IMR-90 (cell line): ENCODE data around the gene PLA2G4D. TPM values are rescaled to one million over a fixed set of nuclear protein-coding genes. Genes with fewer than 3 reads are reported as not detected.

Experiments used
- ATAC-seq: fragments of 200-7000 bp; cut with Tn5 transposase; 2 replicates; pipeline ENCODE4 v1.9.1; 2020; ENCODE audit warnings: low read depth, mild to moderate bottlenecking, moderate library complexity
- BruUV-seq: library from RNA; stranded (reverse); fragments of 400-500 nt; replicated peaks from 2 replicates; lab custom pipeline; 2021; lab: Mats Ljungman, UMichigan
- CTCF ChIA-PET: fragments of 300-600 bp; formaldehyde crosslinking; extraction: SDS; loops from one replicate; lab custom pipeline; 2021; ENCODE audit warnings: antibody characterized with exemption; lab: Yijun Ruan, JAX
- POLR2A ChIA-PET: fragments of 300-600 bp; sonication (Branson Sonifier 250); formaldehyde crosslinking; loops from one replicate; lab custom pipeline; 2022; ENCODE audit warnings: antibody characterized with exemption; ENCODE audit not compliant: unreplicated experiment; lab: Charles Lee
- DNase-seq: peaks from one replicate; pipeline ENCODE4 v3.0.0; 2013
- H2AFZ ChIP-seq: replicated peaks from 2 replicates; pipeline ENCODE3; 2013; ENCODE audit warnings: low read length, mild to moderate bottlenecking; ENCODE audit not compliant: poor library complexity
- H2AK5ac ChIP-seq: 2 replicates; pipeline ENCODE4 v1.6.1; 2013; ENCODE audit warnings: low read depth, low read length, inconsistent platforms
- H2AK9ac ChIP-seq: replicated peaks from 2 replicates; pipeline ENCODE3; 2013; ENCODE audit warnings: mild to moderate bottlenecking, low read depth, low read length, moderate library complexity; ENCODE audit not compliant: poor library complexity
- H2BK120ac ChIP-seq: 2 replicates; pipeline ENCODE4 v1.6.1; 2013; ENCODE audit warnings: low read depth, low read length, inconsistent platforms
- H2BK15ac ChIP-seq: 3 replicates; pipeline ENCODE4 v1.6.1; 2013; ENCODE audit warnings: low read depth, low read length, inconsistent platforms
- H2BK20ac ChIP-seq: 2 replicates; pipeline ENCODE4 v1.6.1; 2013; ENCODE audit warnings: low read depth, mild to moderate bottlenecking, inconsistent platforms, low read length, moderate library complexity
- H2BK5ac ChIP-seq: 2 replicates; pipeline ENCODE4 v1.6.1; 2013; ENCODE audit warnings: mild to moderate bottlenecking, low read depth, low read length, inconsistent platforms; ENCODE audit not compliant: poor library complexity, severe bottlenecking
- H3K14ac ChIP-seq: replicated peaks from 2 replicates; pipeline ENCODE4 v1.6.1; 2013; ENCODE audit warnings: low read depth, low read length, inconsistent platforms
- H3K18ac ChIP-seq: 2 replicates; pipeline ENCODE4 v1.6.1; 2013; ENCODE audit warnings: low read depth, low read length, control low read depth
- H3K23ac ChIP-seq: 2 replicates; pipeline ENCODE4 v1.6.1; 2013; ENCODE audit warnings: low read depth, low read length, inconsistent platforms
- H3K27ac ChIP-seq: 2 replicates; pipeline ENCODE4 v1.5.1; 2013; ENCODE audit warnings: mild to moderate bottlenecking, control low read depth, low read length; ENCODE audit not compliant: insufficient read depth
- H3K27me3 ChIP-seq: 2 replicates; pipeline ENCODE4 v1.6.1; 2013; ENCODE audit warnings: low read length; ENCODE audit not compliant: control insufficient read depth, insufficient read depth
- H3K36me3 ChIP-seq: 2 replicates; pipeline ENCODE4 v1.6.1; 2013; ENCODE audit warnings: low read length, mixed read lengths; ENCODE audit not compliant: control insufficient read depth, insufficient read depth
- H3K4ac ChIP-seq: 2 replicates; pipeline ENCODE4 v1.6.1; 2013; ENCODE audit warnings: low read depth, low read length, inconsistent platforms
- H3K4me1 ChIP-seq: 2 replicates; pipeline ENCODE4 v1.6.1; 2013; ENCODE audit warnings: low read length, mixed read lengths; ENCODE audit not compliant: control insufficient read depth, insufficient read depth
- H3K4me2 ChIP-seq: 2 replicates; pipeline ENCODE4 v1.6.1; 2013; ENCODE audit warnings: low read depth, mild to moderate bottlenecking, control low read depth, low read length, moderate library complexity
- H3K4me3 ChIP-seq: 2 replicates; pipeline ENCODE4 v1.5.1; 2013; ENCODE audit warnings: low read depth, mild to moderate bottlenecking, control low read depth, low read length, moderate library complexity; ENCODE audit not compliant: insufficient read depth
- H3K56ac ChIP-seq: 2 replicates; pipeline ENCODE4 v1.6.1; 2013; ENCODE audit warnings: low read length, inconsistent platforms; ENCODE audit not compliant: insufficient read depth; ENCODE audit errors: extremely low read depth
- H3K79me1 ChIP-seq, 2 experiments: 2 replicates each; pipeline ENCODE4 v1.6.1; 2013; ENCODE audit warnings: low read length in 2 of 2, inconsistent platforms in 1 of 2, low read depth in 1 of 2
- H3K9ac ChIP-seq: 2 replicates; pipeline ENCODE4 v1.6.1; 2013; ENCODE audit warnings: low read depth, low read length, control low read depth
- H3K9me1 ChIP-seq: 2 replicates; pipeline ENCODE4 v1.6.1; 2013; ENCODE audit warnings: low read length, inconsistent platforms; ENCODE audit not compliant: insufficient read depth
- H3K9me3 ChIP-seq: 2 replicates; pipeline ENCODE4 v1.6.1; 2013; ENCODE audit warnings: low read length; ENCODE audit not compliant: control insufficient read depth, insufficient read depth
- H4K20me1 ChIP-seq: 2 replicates; pipeline ENCODE4 v1.6.1; 2013; ENCODE audit warnings: low read length, inconsistent platforms; ENCODE audit not compliant: insufficient read depth
- H4K5ac ChIP-seq: 2 replicates; pipeline ENCODE4 v1.6.1; 2013; ENCODE audit warnings: mild to moderate bottlenecking, low read depth, low read length, control low read depth
- H4K8ac ChIP-seq, 2 experiments: 2 replicates each; pipeline ENCODE4 v1.6.1; 2013; ENCODE audit warnings: low read depth in 2 of 2, low read length in 2 of 2, control low read depth in 1 of 2, inconsistent platforms in 1 of 2
- H4K91ac ChIP-seq: 2 replicates; pipeline ENCODE4 v1.6.1; 2013; ENCODE audit warnings: low read depth, low read length, inconsistent platforms; ENCODE audit not compliant: insufficient read depth
- BHLHE40 ChIP-seq: fragments of 150-350 bp; IDR thresholded peaks from 2 replicates; pipeline ENCODE4 v1.6.1; 2016; ENCODE audit warnings: mild to moderate bottlenecking, low read depth, low read length
- CEBPB ChIP-seq: IDR thresholded peaks from 2 replicates; pipeline ENCODE4 v1.6.1; 2012; ENCODE audit warnings: low read depth, low read length, improper control_type of control experiment
- CHD1 ChIP-seq: IDR thresholded peaks from 2 replicates; pipeline ENCODE4 v1.6.1; 2012; ENCODE audit warnings: low read depth, low read length, improper control_type of control experiment
- FOS ChIP-seq: fragments of 150-350 bp; IDR thresholded peaks from 2 replicates; pipeline ENCODE4 v1.6.1; 2016; ENCODE audit warnings: low read depth, low read length
- MAFK ChIP-seq: IDR thresholded peaks from 2 replicates; pipeline ENCODE4 v1.6.1; 2012; ENCODE audit warnings: low read depth, low read length, improper control_type of control experiment
- MAZ ChIP-seq: IDR thresholded peaks from 2 replicates; pipeline ENCODE4 v1.6.1; 2012; ENCODE audit warnings: low read depth, mild to moderate bottlenecking, low read length, improper control_type of control experiment, moderate library complexity, borderline replicate concordance
- MXI1 ChIP-seq: IDR thresholded peaks from 2 replicates; pipeline ENCODE4 v1.6.1; 2012; ENCODE audit warnings: low read depth, mild to moderate bottlenecking, low read length, moderate library complexity, borderline replicate concordance
- NFE2L2 ChIP-seq: fragments of 150-350 bp; IDR thresholded peaks from 2 replicates; pipeline ENCODE4 v1.6.1; 2016; ENCODE audit warnings: low read depth, mild to moderate bottlenecking, low read length
- POLR2A ChIP-seq: IDR thresholded peaks from 2 replicates; pipeline ENCODE4 v1.6.1; 2012; ENCODE audit warnings: mild to moderate bottlenecking, low read depth, low read length
- RAD21 ChIP-seq: IDR thresholded peaks from 2 replicates; pipeline ENCODE4 v1.6.1; 2012; ENCODE audit warnings: low read length, improper control_type of control experiment
- RCOR1 ChIP-seq: IDR thresholded peaks from 2 replicates; pipeline ENCODE4 v1.6.1; 2012; ENCODE audit warnings: mild to moderate bottlenecking, low read length, improper control_type of control experiment; ENCODE audit not compliant: insufficient replicate concordance
- RFX5 ChIP-seq: IDR thresholded peaks from 2 replicates; pipeline ENCODE4 v1.8.0; 2012; ENCODE audit warnings: low read depth, mild to moderate bottlenecking, low read length, moderate library complexity
- SMC3 ChIP-seq: fragments of 150-350 bp; IDR thresholded peaks from 2 replicates; pipeline ENCODE4 v1.6.1; 2016; ENCODE audit warnings: low read depth, mild to moderate bottlenecking, antibody characterized with exemption, low read length, moderate library complexity
- USF2 ChIP-seq: fragments of 150-350 bp; IDR thresholded peaks from 2 replicates; pipeline ENCODE4 v1.6.1; 2017; ENCODE audit warnings: mild to moderate bottlenecking, antibody characterized with exemption, low read length, low read depth
- WGBS, 2 experiments: methylation state at CpG; one replicate each; pipeline versions ENCODE4 v1.1.5 to v1.1.7; 2013; ENCODE audit warnings: missing lambda C conversion rate in 2 of 2; ENCODE audit not compliant: insufficient read length in 1 of 2; ENCODE audit errors: extremely low coverage in 2 of 2; 5-methylcytosine and 5-hydroxymethylcytosine counted together
- dilution Hi-C: fragments of 300-500 bp; cut with HindIII; formaldehyde crosslinking; loops from one replicate; pipeline ENCODE4 v1.14.3; 2018; ENCODE audit warnings: low sequenced_read_pairs; ENCODE audit not compliant: unreplicated experiment
- in situ Hi-C: fragments of 300-500 bp; cut with MboI; formaldehyde crosslinking; loops from 3 replicates; pipeline ENCODE4 v1.14.3; 2019; ENCODE audit warnings: low sequenced_read_pairs, inconsistent platforms, mixed read lengths
- intact Hi-C: fragments of 100-400 bp; cut with micrococcal nuclease; formaldehyde crosslinking; loops from 2 replicates; pipeline ENCODE4 v1.10.0; 2022
- polyA plus RNA-seq, 3 experiments: library from polyadenylated mRNA; depleted of rRNA; stranded (reverse); fragments of >200 nt; gene quantifications; 2 replicates each; pipeline ENCODE4 v1.2.3, GENCODE V29; 2012; ENCODE audit warnings: low replicate concordance in 1 of 3
- total RNA-seq: library from RNA; depleted of rRNA; stranded (reverse); fragments of >200 nt; gene quantifications from 2 replicates; pipeline ENCODE4 v1.2.3, GENCODE V29; 2012
- TF ChIP-seq, protein P1 (sequence below): conservative IDR thresholded peaks from 2 replicates; pipeline ENCODE4 v1.5.1; 2012; ENCODE audit warnings: mild to moderate bottlenecking, low read depth, low read length, improper control_type of control experiment

PLA2G4D gene
- total and polyA plus RNA-seq, 2 of the 4 experiments (the other 2 are of a cell fraction), result not detected

DNA sequence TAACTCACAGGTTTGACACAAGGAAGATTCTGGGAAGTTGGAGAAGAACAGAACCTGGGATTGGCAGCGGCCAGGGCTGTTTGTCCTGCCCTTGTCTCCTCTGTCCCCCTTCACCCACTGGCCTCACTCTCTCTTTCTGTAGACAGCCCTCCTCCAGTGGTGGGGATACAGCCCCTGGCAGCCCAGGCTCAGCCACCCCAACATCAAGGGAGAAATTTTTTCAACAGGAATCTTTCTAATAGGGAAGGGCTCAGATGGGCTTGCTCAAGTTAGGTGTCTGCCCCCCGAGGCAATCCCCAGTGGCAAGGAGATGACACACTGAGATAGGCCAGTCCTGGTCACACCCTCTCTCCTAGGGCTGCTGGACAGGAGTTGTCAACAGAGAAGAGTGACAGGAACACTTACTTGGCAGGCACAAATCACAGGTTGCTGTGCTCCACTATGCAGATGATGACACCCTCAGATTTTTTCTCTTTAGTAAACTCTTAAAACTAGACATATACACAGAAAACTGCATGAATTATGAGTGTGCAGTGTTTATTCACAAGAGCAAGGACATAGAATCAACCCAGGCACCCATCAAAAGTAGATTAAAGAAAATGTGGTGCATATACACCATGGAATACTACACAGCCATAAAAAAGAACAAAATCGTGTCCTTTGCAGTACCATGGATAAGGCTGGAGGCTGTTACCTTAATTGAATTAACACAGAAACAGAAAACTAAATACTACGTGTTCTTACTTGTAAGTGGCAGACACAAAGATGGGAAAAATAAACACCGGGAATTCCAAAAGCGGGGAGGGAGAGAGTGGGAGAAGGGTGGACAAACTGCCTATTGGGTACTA, 36.3 kb downstream of the PLA2G4D start:
- no peak overlapping the region for H3K23ac ChIP-seq
- no peaks in the 10 kb centered on the region; the same call in 1 of the 2 replicates for H3K9me1 ChIP-seq
- no peaks in the 10 kb centered on the region for H3K9me3 ChIP-seq
- no peak overlapping the region for H3K14ac ChIP-seq
- BruUV-seq, result no TSS peak
- H4K91ac ChIP-seq, result no peak overlapping the region
- DNase-seq (no peak), ATAC-seq (no peak)
- H2AK5ac ChIP-seq, result no peak overlapping the region
- no peaks in the 10 kb centered on the region for H3K36me3 ChIP-seq
- no CpG with 5 or more reads among the region's 6 CpGs for WGBS, 2 experiments
- no peak overlapping the region for H2BK120ac ChIP-seq
- no peak overlapping the region for H4K5ac ChIP-seq
- in situ Hi-C loops (no loop called here), intact Hi-C loops (loop anchor here (5.0 kb wide), 1 partner anchor 126 kb away; no protein-coding TSS in a partner anchor), dilution Hi-C loops (no loop called here)
- no peak overlapping the region for H3K27ac ChIP-seq
- H3K4me1 ChIP-seq, result no peaks in the 10 kb centered on the region
- H2BK5ac ChIP-seq, result no peak overlapping the region
- H2AK9ac ChIP-seq, result no peak overlapping the region
- ChIA-PET POLR2A (no interaction called here), CTCF (no interaction called here)
- no peaks in the 10 kb centered on the region for H3K79me1 ChIP-seq
- no peak overlapping the region for H3K4me2 ChIP-seq
- H3K4ac ChIP-seq, result no peak overlapping the region
- H3K56ac ChIP-seq, result no peak overlapping the region
- H3K18ac ChIP-seq, result no peak overlapping the region
- H2BK20ac ChIP-seq, result no peak overlapping the region
- H3K9ac ChIP-seq, result no peak overlapping the region
- no peak overlapping the region for H2AFZ ChIP-seq
- no peak overlapping the region for H2BK15ac ChIP-seq
- peaks cover 5% of the 10 kb centered on the region; the same call in 1 of the 2 replicates for H4K20me1 ChIP-seq
- H3K27me3 ChIP-seq, result peaks cover 47% of the 10 kb centered on the region
- H4K8ac ChIP-seq, result no peak overlapping the region
- no peak overlapping the region for H3K4me3 ChIP-seq
- TF ChIP-seq BHLHE40, result no peak
- no peak for TF ChIP-seq USF2
- TF ChIP-seq, protein P1, sequence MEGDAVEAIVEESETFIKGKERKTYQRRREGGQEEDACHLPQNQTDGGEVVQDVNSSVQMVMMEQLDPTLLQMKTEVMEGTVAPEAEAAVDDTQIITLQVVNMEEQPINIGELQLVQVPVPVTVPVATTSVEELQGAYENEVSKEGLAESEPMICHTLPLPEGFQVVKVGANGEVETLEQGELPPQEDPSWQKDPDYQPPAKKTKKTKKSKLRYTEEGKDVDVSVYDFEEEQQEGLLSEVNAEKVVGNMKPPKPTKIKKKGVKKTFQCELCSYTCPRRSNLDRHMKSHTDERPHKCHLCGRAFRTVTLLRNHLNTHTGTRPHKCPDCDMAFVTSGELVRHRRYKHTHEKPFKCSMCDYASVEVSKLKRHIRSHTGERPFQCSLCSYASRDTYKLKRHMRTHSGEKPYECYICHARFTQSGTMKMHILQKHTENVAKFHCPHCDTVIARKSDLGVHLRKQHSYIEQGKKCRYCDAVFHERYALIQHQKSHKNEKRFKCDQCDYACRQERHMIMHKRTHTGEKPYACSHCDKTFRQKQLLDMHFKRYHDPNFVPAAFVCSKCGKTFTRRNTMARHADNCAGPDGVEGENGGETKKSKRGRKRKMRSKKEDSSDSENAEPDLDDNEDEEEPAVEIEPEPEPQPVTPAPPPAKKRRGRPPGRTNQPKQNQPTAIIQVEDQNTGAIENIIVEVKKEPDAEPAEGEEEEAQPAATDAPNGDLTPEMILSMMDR, result no peak
- no peak for TF ChIP-seq MAFK
- TF ChIP-seq RCOR1, result no peak
- TF ChIP-seq RFX5, result no peak
- no peak for TF ChIP-seq CHD1
- TF ChIP-seq MAZ, result no peak
- TF ChIP-seq POLR2A, result no peak
- no peak for TF ChIP-seq MXI1
- no peak for TF ChIP-seq FOS
- no peak for TF ChIP-seq NFE2L2
- TF ChIP-seq RAD21, result no peak
- TF ChIP-seq CEBPB, result no peak
- no peak for TF ChIP-seq SMC3
